H1 (cell line): ENCODE results near the gene PRRT1. TPM values are rescaled to one million over a fixed set of nuclear protein-coding genes. Genes with fewer than 3 reads are reported as not detected.

Source experiments
- CTCF ChIA-PET: fragments of 300-600 bp; sonication (Branson Sonifier 250); formaldehyde crosslinking; loops from one replicate; lab custom pipeline; 2021; ENCODE audit not compliant: partially characterized antibody; lab: Charles Lee
- POLR2A ChIA-PET: fragments of 300-600 bp; sonication (Branson Sonifier 250); formaldehyde crosslinking; loops from one replicate; lab custom pipeline; 2021; ENCODE audit warnings: inconsistent platforms; ENCODE audit not compliant: partially characterized antibody; lab: Charles Lee
- DNase-seq, 2 experiments: peaks; one replicate each; pipeline versions ENCODE4 v3.0.0 to v3.0.0-alpha.2; 2010 to 2022; ENCODE audit warnings: low spot score in 2 of 2, low read depth in 1 of 2, mixed read lengths in 1 of 2
- FAIRE-seq: peaks from 2 replicates; lab custom pipeline; 2011; peaks lifted over from hg19 to GRCh38; lab: Jason Lieb, UNC
- H2AFZ ChIP-seq: 2 replicates; pipeline ENCODE4 v1.8.1; 2012; ENCODE audit warnings: low read length, inconsistent platforms
- H2AK5ac ChIP-seq: 2 replicates; pipeline ENCODE4 v1.6.1; 2013; ENCODE audit warnings: low read depth, low read length
- H2BK120ac ChIP-seq: replicated peaks from 2 replicates; pipeline ENCODE3; 2013; ENCODE audit warnings: low read depth, low read length, inconsistent platforms
- H2BK12ac ChIP-seq: 2 replicates; pipeline ENCODE4 v1.6.1; 2013; ENCODE audit warnings: low read depth, low read length
- H2BK15ac ChIP-seq: 2 replicates; pipeline ENCODE4 v1.6.1; 2013; ENCODE audit warnings: low read length
- H2BK20ac ChIP-seq: 2 replicates; pipeline ENCODE4 v1.6.1; 2013; ENCODE audit warnings: low read length
- H2BK5ac ChIP-seq: 2 replicates; pipeline ENCODE4 v1.6.1; 2013; ENCODE audit warnings: low read depth, low read length
- H3K14ac ChIP-seq: 2 replicates; pipeline ENCODE4 v1.6.1; 2013; ENCODE audit warnings: inconsistent platforms; ENCODE audit not compliant: insufficient read length
- H3K18ac ChIP-seq: 2 replicates; pipeline ENCODE4 v1.6.1; 2013; ENCODE audit warnings: low read length; ENCODE audit errors: extremely low read depth
- H3K23ac ChIP-seq: 2 replicates; pipeline ENCODE4 v1.6.1; 2013; ENCODE audit warnings: inconsistent platforms; ENCODE audit not compliant: insufficient read length
- H3K23me2 ChIP-seq: 2 replicates; pipeline ENCODE4 v1.6.1; 2013; ENCODE audit warnings: low read depth, low read length
- H3K27ac ChIP-seq: 2 replicates; pipeline ENCODE4 v1.6.1; 2011; ENCODE audit warnings: low read depth, low read length, inconsistent platforms
- H3K27me3 ChIP-seq, 4 experiments: replicated peaks in 1 of 4; 1 replicate in 1 of 4; 2 replicates in 3 of 4; pipeline versions ENCODE4 v1.6.1 to v1.8.1; 2011 to 2013; ENCODE audit warnings: low read length in 3 of 4, mild to moderate bottlenecking in 3 of 4, inconsistent platforms in 2 of 4, mixed read lengths in 2 of 4, moderate library complexity in 1 of 4; ENCODE audit not compliant: control insufficient read depth in 3 of 4, insufficient read depth in 3 of 4; ENCODE audit errors: extremely low read depth in 1 of 4
- H3K36me3 ChIP-seq, 4 experiments: 2 replicates each; pipeline versions ENCODE4 v1.6.1 to v1.8.1; 2011 to 2013; ENCODE audit warnings: mild to moderate bottlenecking in 4 of 4, low read length in 3 of 4, moderate library complexity in 2 of 4, control low read depth in 1 of 4, inconsistent platforms in 1 of 4; ENCODE audit not compliant: insufficient read depth in 4 of 4, control insufficient read depth in 2 of 4
- H3K4ac ChIP-seq: replicated peaks from 2 replicates; pipeline ENCODE3; 2013; ENCODE audit warnings: low read length, low read depth, mixed read lengths, inconsistent platforms; ENCODE audit not compliant: insufficient read length
- H3K4me1 ChIP-seq, 4 experiments: replicated peaks in 1 of 4; 1 replicate in 1 of 4; 2 replicates in 3 of 4; pipeline versions ENCODE4 v1.6.1 to v1.8.1; 2011 to 2013; ENCODE audit warnings: low read length in 3 of 4, inconsistent platforms in 2 of 4, mixed read lengths in 1 of 4; ENCODE audit not compliant: insufficient read depth in 4 of 4, control insufficient read depth in 3 of 4
- H3K4me2 ChIP-seq, 2 experiments: 2 replicates each; pipeline versions ENCODE4 v1.6.1 to v1.8.1; 2011 to 2013; ENCODE audit warnings: low read depth in 2 of 2, low read length in 2 of 2, control low read depth in 1 of 2, inconsistent platforms in 1 of 2, mild to moderate bottlenecking in 1 of 2; ENCODE audit not compliant: insufficient read depth in 1 of 2
- H3K4me3 ChIP-seq, 4 experiments: fragments of 200-600, 300-600 bp in 1 of 4; sonication (generic), shearing (Covaris generic), sonication (Bioruptor Twin) in 1 of 4; 2 replicates each; pipeline versions ENCODE4 v1.5.1 to v1.8.1; 2011 to 2016; ENCODE audit warnings: low read length in 4 of 4, low read depth in 3 of 4, control low read depth in 2 of 4, inconsistent platforms in 2 of 4, mild to moderate bottlenecking in 2 of 4, mixed read lengths in 1 of 4, moderate library complexity in 1 of 4; ENCODE audit not compliant: insufficient read depth in 2 of 4; ENCODE audit errors: extremely low read depth in 1 of 4
- H3K56ac ChIP-seq: replicated peaks from 2 replicates; pipeline ENCODE3; 2013; ENCODE audit warnings: low read depth, mild to moderate bottlenecking, mixed read lengths, low read length, inconsistent platforms; ENCODE audit not compliant: insufficient read length
- H3K79me1 ChIP-seq: 2 replicates; pipeline ENCODE4 v1.6.1; 2013; ENCODE audit warnings: low read depth, low read length, control low read depth
- H3K79me2 ChIP-seq, 2 experiments: 2 replicates each; pipeline versions ENCODE4 v1.6.1 to v1.8.1; 2012 to 2013; ENCODE audit warnings: low read length in 2 of 2, mild to moderate bottlenecking in 2 of 2, inconsistent platforms in 1 of 2; ENCODE audit not compliant: insufficient read depth in 2 of 2, control insufficient read depth in 1 of 2
- H3K9ac ChIP-seq, 4 experiments: replicated peaks in 1 of 4; 1 replicate in 1 of 4; 2 replicates in 3 of 4; pipeline versions ENCODE4 v1.6.1 to v1.8.1; 2011 to 2013; ENCODE audit warnings: low read depth in 3 of 4, low read length in 3 of 4, control low read depth in 2 of 4, mild to moderate bottlenecking in 2 of 4, moderate library complexity in 2 of 4, inconsistent platforms in 1 of 4; ENCODE audit errors: extremely low read depth in 1 of 4
- H3K9me3 ChIP-seq, 2 experiments: 2 replicates each; pipeline versions ENCODE4 v1.6.1 to v1.8.1; 2012 to 2013; ENCODE audit warnings: mild to moderate bottlenecking in 2 of 2, moderate library complexity in 2 of 2, control low read depth in 1 of 2, inconsistent platforms in 1 of 2, low read depth in 1 of 2, low read length in 1 of 2, mixed read lengths in 1 of 2; ENCODE audit not compliant: insufficient read depth in 2 of 2
- H4K20me1 ChIP-seq, 2 experiments: replicated peaks in 1 of 2; 2 replicates each; pipeline versions ENCODE3 to v1.8.1; 2011 to 2013; ENCODE audit warnings: inconsistent platforms in 2 of 2, low read length in 2 of 2, mild to moderate bottlenecking in 1 of 2; ENCODE audit not compliant: insufficient read depth in 2 of 2, control insufficient read depth in 1 of 2
- H4K5ac ChIP-seq: 2 replicates; pipeline ENCODE4 v1.6.1; 2013; ENCODE audit warnings: low read length, low read depth, mixed read lengths, inconsistent platforms; ENCODE audit not compliant: insufficient read length
- H4K8ac ChIP-seq: 2 replicates; pipeline ENCODE4 v1.8.0; 2013; ENCODE audit warnings: mild to moderate bottlenecking, moderate library complexity, low read length, inconsistent platforms; ENCODE audit not compliant: insufficient read depth; ENCODE audit errors: extremely low read depth
- H4K91ac ChIP-seq: replicated peaks from 2 replicates; pipeline ENCODE3; 2013; ENCODE audit warnings: low read length, mixed read lengths, inconsistent platforms; ENCODE audit not compliant: insufficient read length
- ASH2L ChIP-seq: fragments of 200-600, 300-600 bp; sonication (generic); IDR thresholded peaks from one replicate; pipeline ENCODE4 v1.7.1; 2017; ENCODE audit warnings: low read length
- CHD2 ChIP-seq: IDR thresholded peaks from 2 replicates; pipeline ENCODE4 v1.6.1; 2012; ENCODE audit warnings: low read length, improper control_type of control experiment
- CREB1 ChIP-seq: IDR thresholded peaks from 2 replicates; pipeline ENCODE4 v1.6.1; 2012; ENCODE audit warnings: inconsistent platforms
- CTBP2 ChIP-seq: IDR thresholded peaks from 2 replicates; pipeline ENCODE4 v1.7.0; 2011; ENCODE audit warnings: borderline replicate concordance, mild to moderate bottlenecking, moderate library complexity, mixed read lengths, low read length; ENCODE audit not compliant: insufficient read depth, insufficient read length
- HDAC2 ChIP-seq, 2 experiments: fragments of 300-600 bp in 1 of 2; sonication (generic) in 1 of 2; IDR thresholded peaks; 2 replicates each; pipeline ENCODE4 v1.6.1; 2011 to 2012; ENCODE audit warnings: low read depth in 2 of 2, low read length in 2 of 2, mild to moderate bottlenecking in 2 of 2, moderate library complexity in 2 of 2, borderline replicate concordance in 1 of 2, inconsistent platforms in 1 of 2
- JUND ChIP-seq: IDR thresholded peaks from 2 replicates; pipeline ENCODE4 v1.6.1; 2011; ENCODE audit warnings: mild to moderate bottlenecking, improper control_type of control experiment, low read length
- KDM5A ChIP-seq: fragments of 200-600 bp; IDR thresholded peaks from 2 replicates; pipeline ENCODE4 v1.7.1; 2012; ENCODE audit warnings: mild to moderate bottlenecking, low read length, inconsistent platforms, mixed read lengths
- RXRA ChIP-seq: IDR thresholded peaks from 2 replicates; pipeline ENCODE4 v1.6.1; 2011; ENCODE audit warnings: low read depth, mild to moderate bottlenecking, low read length, moderate library complexity; ENCODE audit not compliant: insufficient read depth
- SRF ChIP-seq: IDR thresholded peaks from 2 replicates; pipeline ENCODE4 v1.6.1; 2011; ENCODE audit warnings: mild to moderate bottlenecking, low read depth, low read length, moderate library complexity
- TEAD4 ChIP-seq: IDR thresholded peaks from 2 replicates; pipeline ENCODE4 v1.6.1; 2012; ENCODE audit warnings: low read depth, low read length, inconsistent platforms, mixed read lengths
- WGBS, 2 experiments: shearing (Covaris generic) in 1 of 2; methylation state at CpG; one replicate each; pipeline versions ENCODE4 v1.1.6 to v1.1.7; 2013 to 2015; ENCODE audit warnings: low lambda C conversion rate in 2 of 2, mixed read lengths in 2 of 2, inconsistent platforms in 1 of 2, low coverage in 1 of 2, missing lambda C conversion rate in 1 of 2; ENCODE audit not compliant: insufficient replicate concordance in 2 of 2, insufficient coverage in 1 of 2, insufficient read length in 1 of 2; ENCODE audit errors: extremely low coverage in 1 of 2, missing lambda C conversion rate in 1 of 2; 5-methylcytosine and 5-hydroxymethylcytosine counted together
- polyA plus RNA-seq, 7 experiments: library from polyadenylated mRNA; depleted of rRNA in 3 of 7; stranded (reverse) in 5 of 7; unstranded in 2 of 7; fragments of >200 nt in 5 of 7; fragments of 200-250 nt in 2 of 7; gene quantifications; 1 replicate in 5 of 7; 2 replicates in 1 of 7; 4 replicates in 1 of 7; pipeline versions ENCODE4 v1.2.1 to v1.2.3, GENCODE V29; 2011 to 2013; ENCODE audit warnings: missing spikeins in 2 of 7, mixed read lengths in 2 of 7
- total RNA-seq: library from RNA; stranded (reverse); fragmentation: NEBNext Ultra II Directional; extraction: Animal tissue kit (Norgen Biotek cat#: 25700); gene quantifications from 2 replicates; pipeline ENCODE4 v1.2.1, GENCODE V29; 2021

Gene PRRT1
- total and polyA plus RNA-seq, 2 of the 8 experiments (the other 6 are each of a cell fraction or from before 2014, with no cell fraction given): 0.71 to 2.8 TPM

- Histone ChIP-seq H2BK15ac (no peak overlapping the region), H3K79me1 (peaks cover 2% of the 10 kb centered on the region), H3K23ac (no peak overlapping the region), H4K20me1 (peaks cover 0 to 3% of the 10 kb centered on the region in 2 experiments), H2BK5ac (peak overlapping the region; percentile 52; the same call in 1 of the 2 replicates), H3K9me3 (no peaks in the 10 kb centered on the region), H3K4me1 (peaks cover 0 to 26% (median 16%) of the 10 kb centered on the region in 4 experiments; a peak in 6 of 7 replicates), H4K8ac (no peak overlapping the region), H2AK5ac (no peak overlapping the region), H3K27me3 (no peaks in the 10 kb centered on the region), H3K79me2 (peaks cover 0 to 13% of the 10 kb centered on the region in 2 experiments; a peak in 2 of 4 replicates), H2AFZ (no peak overlapping the region), H3K14ac (no peak overlapping the region), H3K4me2 (peak overlapping the region; percentile 81 to 90), H2BK12ac (no peak overlapping the region), H3K27ac (peak overlapping the region; percentile 54), H3K36me3 (peaks cover 2 to 18% (median 14%) of the 10 kb centered on the region in 4 experiments; a peak in 7 of 8 replicates), H3K9ac (peak overlapping the region in 2 of 4 experiments; percentile 44 to 69; a peak in 4 of 7 replicates), H3K4ac (no peak overlapping the region), H2BK20ac (no peak overlapping the region), H2BK120ac (no peak overlapping the region), H4K5ac (no peak overlapping the region), H3K18ac (peak overlapping the region; percentile 32), H4K91ac (peak overlapping the region; percentile 7), H3K56ac (no peak overlapping the region), H3K23me2 (peaks cover 5% of the 10 kb centered on the region), H3K4me3 (peak overlapping the region; percentile 30 to 87 (median 64))
- FAIRE-seq (no peak), DNase-seq (no peak)
- WGBS, 2 experiments: 71% methylated on average over 10 of the region's 13 CpGs; no CpG with 5 or more reads in 1 of the 2 experiments
- POLR2A ChIA-PET: interaction anchor here (1.0 to 13.3 kb wide), 10 partner anchors 9 to 58 kb away, joined by 3 to 194 read pairs (median 3); partner anchors contain the start of genes AGPAT1, FKBPL, PRRT1 and RNF5
- TF ChIP-seq RXRA (no peak), CHD2 (no peak), SRF (no peak), KDM5A (no peak), CREB1 (no peak), CTBP2 (no peak), ASH2L (no peak), JUND (no peak), HDAC2 (IDR thresholded peaks at IDR 0.05; ENCODE audit: borderline replicate concordance in 1 of 2, low read depth in 2 of 2, low read length in 2 of 2) (no peak), TEAD4 (no peak)
- CTCF ChIA-PET: interaction anchor here (0.5 to 3.2 kb wide), 9 partner anchors 9 to 71 kb away, joined by 3 to 13 read pairs (median 4); partner anchors contain the start of genes AGPAT1 and PRRT1
Measured at GRCh38 chr6:32188381-32189068, 36.8 kb upstream of the PRRT1 start.
